Natural killer cell (primary cell): ENCODE measurements around the gene LRG1. TPM values are rescaled to one million over a fixed set of nuclear protein-coding genes. Genes with fewer than 3 reads are reported as not detected.

ENCODE experiments used
- ATAC-seq, 3 donors: fragments of 150-1000 bp in 2 of 3; fragments of 200-7000 bp in 1 of 3; cut with Tn5 transposase; 1 replicate in 1 of 3; 2 replicates in 2 of 3; pipeline ENCODE4 v1.10.0; 2021; ENCODE audit warnings: mild to moderate bottlenecking in 2 of 3, moderate library complexity in 2 of 3
- DNase-seq, 2 donors: peaks; one replicate each; pipeline versions ENCODE4 v3.0.0 to v3.0.0-alpha.2; 2013 to 2021; ENCODE audit warnings: mixed read lengths in 1 of 2
- H3K27ac ChIP-seq: one replicate; pipeline ENCODE4 v1.5.1; 2013; ENCODE audit warnings: mild to moderate bottlenecking, low read length
- H3K27me3 ChIP-seq: one replicate; pipeline ENCODE4 v1.6.1; 2013; ENCODE audit warnings: low read length; ENCODE audit not compliant: control insufficient read depth, insufficient read depth
- H3K36me3 ChIP-seq: one replicate; pipeline ENCODE4 v1.6.1; 2013; ENCODE audit warnings: low read length; ENCODE audit not compliant: control insufficient read depth, insufficient read depth
- H3K4me1 ChIP-seq: one replicate; pipeline ENCODE4 v1.6.1; 2013; ENCODE audit warnings: low read length; ENCODE audit not compliant: control insufficient read depth, insufficient read depth
- H3K4me3 ChIP-seq: one replicate; pipeline ENCODE4 v1.5.1; 2013; ENCODE audit warnings: low read length
- H3K9me3 ChIP-seq: one replicate; pipeline ENCODE4 v1.6.1; 2013; ENCODE audit warnings: low read length; ENCODE audit not compliant: control insufficient read depth, insufficient read depth
- H3K27ac Mint-ChIP-seq, 2 donors: one replicate each; pipeline ENCODE4 v1.8.0; 2022; ENCODE audit warnings: mild to moderate bottlenecking in 2 of 2, mixed read lengths in 2 of 2, moderate library complexity in 1 of 2
- H3K27me3 Mint-ChIP-seq, 2 donors: one replicate each; pipeline ENCODE4 v1.8.0; 2022; ENCODE audit warnings: low read depth in 2 of 2, mixed read lengths in 2 of 2
- H3K36me3 Mint-ChIP-seq: one replicate; pipeline ENCODE4 v1.8.0; 2022; ENCODE audit warnings: mixed read lengths
- H3K4me1 Mint-ChIP-seq, 2 donors: one replicate each; pipeline ENCODE4 v1.8.0; 2022; ENCODE audit warnings: mixed read lengths in 2 of 2
- H3K4me3 Mint-ChIP-seq: one replicate; pipeline ENCODE4 v1.8.0; 2022; ENCODE audit warnings: mild to moderate bottlenecking, moderate library complexity, mixed read lengths
- H3K9me3 Mint-ChIP-seq, 2 donors: one replicate each; pipeline ENCODE4 v1.8.0; 2022; ENCODE audit warnings: mixed read lengths in 2 of 2
- CTCF ChIP-seq: fragments of 200-600 bp; IDR thresholded peaks from one replicate; pipeline ENCODE4 v1.8.0; 2022; ENCODE audit warnings: antibody characterized with exemption
- WGBS: methylation state at CpG from one replicate; pipeline ENCODE4 v1.1.7; 2013; ENCODE audit warnings: missing lambda C conversion rate; ENCODE audit not compliant: insufficient coverage; 5-methylcytosine and 5-hydroxymethylcytosine counted together
- intact Hi-C: fragments of 100-400 bp; cut with micrococcal nuclease; formaldehyde crosslinking; loops from one replicate; pipeline ENCODE4 v1.14.2; 2022
- total RNA-seq, 4 donors: library from RNA; stranded (reverse); fragments of 120-200 nt in 1 of 4; gene quantifications; one replicate each; pipeline versions ENCODE4 v1.2.3 to v1.2.4, GENCODE V29; 2013 to 2022

The LRG1 gene
- total RNA-seq, 3 donors from 2014 or later (not counting 1 experiment from before 2014, with no cell fraction given): 1.8 TPM; not detected in 2

GRCh38 chr19:4496304-4496703 is 43.5 kb downstream of the LRG1 start:
- H3K9me3 Mint-ChIP-seq: no peaks in the 10 kb centered on the region
- peaks cover 46% of the 10 kb centered on the region for H3K36me3 ChIP-seq
- intact Hi-C loops: no loop called here
- no peak overlapping the region for H3K27ac Mint-ChIP-seq
- no peak overlapping the region for H3K4me3 Mint-ChIP-seq
- no peaks in the 10 kb centered on the region for H3K4me1 ChIP-seq
- no peaks in the 10 kb centered on the region for H3K4me1 Mint-ChIP-seq
- no peaks in the 10 kb centered on the region for H3K27me3 ChIP-seq
- TF ChIP-seq CTCF: no peak
- no peaks in the 10 kb centered on the region for H3K9me3 ChIP-seq
- DNase-seq: no peak
- H3K27ac ChIP-seq: no peak overlapping the region
- H3K36me3 Mint-ChIP-seq: no peaks in the 10 kb centered on the region
- 89% methylated on average over 16 of the region's 18 CpGs for WGBS
- no peaks in the 10 kb centered on the region for H3K27me3 Mint-ChIP-seq
- no peak overlapping the region for H3K4me3 ChIP-seq
- no peak for ATAC-seq

- no peaks in the 10 kb centered on the region for H3K36me3 Mint-ChIP-seq
- WGBS: 97% methylated on average over 12 of the region's 12 CpGs
- H3K27me3 Mint-ChIP-seq: no peaks in the 10 kb centered on the region
- Histone ChIP-seq H3K9me3 (no peaks in the 10 kb centered on the region), H3K36me3 (peaks cover 46% of the 10 kb centered on the region), H3K4me3 (no peak overlapping the region), H3K27ac (no peak overlapping the region), H3K27me3 (no peaks in the 10 kb centered on the region), H3K4me1 (no peaks in the 10 kb centered on the region)
- intact Hi-C loops: no loop called here
- peak in 1 of 3 donors; percentile 21 for ATAC-seq
- no peak for DNase-seq
- H3K4me3 Mint-ChIP-seq: no peak overlapping the region
- H3K4me1 Mint-ChIP-seq: no peaks in the 10 kb centered on the region
- TF ChIP-seq CTCF: no peak
- no peak overlapping the region for H3K27ac Mint-ChIP-seq
- H3K9me3 Mint-ChIP-seq: no peaks in the 10 kb centered on the region
These were observed 44.4 kb downstream of the LRG1 start for GRCh38 chr19:4495471-4495870.

DNA sequence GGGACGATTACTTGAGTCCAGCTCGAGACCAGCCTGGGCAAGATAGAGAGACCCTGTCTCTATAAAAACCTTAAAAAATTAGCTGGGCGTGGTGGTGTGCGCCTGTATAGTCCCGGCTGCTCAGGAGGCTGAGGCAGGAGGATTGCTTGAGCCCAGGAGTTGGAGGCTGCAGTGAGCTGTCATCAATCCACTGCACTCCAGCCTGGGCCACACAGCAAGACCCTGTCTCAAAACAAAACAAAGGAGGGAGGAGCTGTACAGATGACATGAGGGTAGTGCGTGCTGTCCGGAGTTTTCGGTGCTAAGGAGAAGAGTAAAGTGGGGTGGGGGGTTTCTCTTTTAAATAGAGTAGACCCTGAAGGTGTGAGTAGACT is 45.2 kb downstream of the LRG1 start:
- TF ChIP-seq CTCF: no peak
- ATAC-seq: no peak
- Histone ChIP-seq H3K27me3 (no peaks in the 10 kb centered on the region), H3K36me3 (peaks cover 50% of the 10 kb centered on the region), H3K4me1 (no peaks in the 10 kb centered on the region), H3K4me3 (no peak overlapping the region), H3K9me3 (no peaks in the 10 kb centered on the region), H3K27ac (no peak overlapping the region)
- no peaks in the 10 kb centered on the region for H3K36me3 Mint-ChIP-seq
- no peaks in the 10 kb centered on the region for H3K27me3 Mint-ChIP-seq
- intact Hi-C loops: no loop called here
- H3K9me3 Mint-ChIP-seq: no peaks in the 10 kb centered on the region
- H3K27ac Mint-ChIP-seq: no peak overlapping the region
- DNase-seq: no peak
- 99% methylated on average over 8 of the region's 8 CpGs for WGBS
- no peak overlapping the region for H3K4me3 Mint-ChIP-seq
- no peaks in the 10 kb centered on the region for H3K4me1 Mint-ChIP-seq

- Histone ChIP-seq H3K9me3 (no peaks in the 10 kb centered on the region), H3K4me1 (no peaks in the 10 kb centered on the region), H3K27me3 (no peaks in the 10 kb centered on the region), H3K4me3 (no peak overlapping the region), H3K36me3 (peaks cover 56% of the 10 kb centered on the region), H3K27ac (no peak overlapping the region)
- no peaks in the 10 kb centered on the region for H3K36me3 Mint-ChIP-seq
- no peaks in the 10 kb centered on the region for H3K27me3 Mint-ChIP-seq
- no peaks in the 10 kb centered on the region for H3K9me3 Mint-ChIP-seq
- H3K27ac Mint-ChIP-seq: no peak overlapping the region
- WGBS: 97% methylated on average over 61 of the region's 61 CpGs
- intact Hi-C loops: no loop called here
- no peak for TF ChIP-seq CTCF
- no peak for ATAC-seq
- H3K4me3 Mint-ChIP-seq: no peak overlapping the region
- no peak for DNase-seq
- H3K4me1 Mint-ChIP-seq: no peaks in the 10 kb centered on the region
These were observed 45.7 kb downstream of the LRG1 start for GRCh38 chr19:4493929-4494690.
